ENCODE measurements around the gene MAP2K4. TPM values are rescaled to one million over a fixed set of nuclear protein-coding genes. Genes with fewer than 3 reads are reported as not detected.
A peak's percentile ranks its signal among the peaks of the same experiment; 100 is the strongest.

MAP2K4 gene
- total and polyA plus RNA-seq, 2 of the 4 experiments (the other 2 are of a cell fraction) = 14.5 to 32.6 TPM

- H3K4me1 ChIP-seq (ENCODE audit: control insufficient read depth, insufficient read depth, low read length) = peaks cover 2% of the 10 kb centered on the region; the same call in 1 of the 2 replicates
- no peak overlapping the region for H4K8ac ChIP-seq (ENCODE audit: low read depth in 2 of 2, low read length in 2 of 2)
- no peak overlapping the region for H2AK9ac ChIP-seq (replicated peaks; ENCODE audit: low read depth, low read length, poor library complexity)
- ChIA-PET POLR2A (ENCODE audit: unreplicated experiment) (no interaction called here), CTCF (no interaction called here)
- no peaks in the 10 kb centered on the region for H3K27me3 ChIP-seq (ENCODE audit: control insufficient read depth, insufficient read depth, low read length)
- peaks cover 51 to 72% of the 10 kb centered on the region in 2 experiments for H3K79me1 ChIP-seq (ENCODE audit: low read depth in 1 of 2, low read length in 2 of 2)
- no peak overlapping the region for H3K4me3 ChIP-seq (ENCODE audit: insufficient read depth, low read depth, low read length)
- no peak overlapping the region for H3K27ac ChIP-seq (ENCODE audit: insufficient read depth, low read length)
- H4K5ac ChIP-seq (ENCODE audit: low read depth, low read length) = no peak overlapping the region
- H3K9ac ChIP-seq (ENCODE audit: low read depth, low read length) = no peak overlapping the region
- H2BK5ac ChIP-seq (ENCODE audit: low read depth, low read length, poor library complexity, severe bottlenecking) = peak overlapping the region; percentile 20
- dilution Hi-C loops (cut with HindIII; ENCODE audit: low sequenced_read_pairs, unreplicated experiment) = no loop called here
- WGBS, 2 experiments (ENCODE audit: extremely low coverage in 2 of 2, insufficient read length in 1 of 2) = no CpG with 5 or more reads among the region's 3 CpGs
- H3K56ac ChIP-seq (ENCODE audit: extremely low read depth, insufficient read depth, low read length) = no peak overlapping the region
- TF ChIP-seq CTCF (conservative IDR thresholded peaks at IDR 0.05; ENCODE audit: low read depth, low read length) (no peak), NFE2L2 (IDR thresholded peaks at IDR 0.05; ENCODE audit: low read depth, low read length) (no peak), FOS (IDR thresholded peaks at IDR 0.05; ENCODE audit: low read depth, low read length) (peak; percentile 88), RFX5 (IDR thresholded peaks at IDR 0.05; ENCODE audit: low read depth, low read length) (no peak), MAZ (IDR thresholded peaks at IDR 0.05; ENCODE audit: borderline replicate concordance, low read depth, low read length) (no peak), RCOR1 (IDR thresholded peaks at IDR 0.05; ENCODE audit: insufficient replicate concordance, low read length) (no peak), POLR2A (IDR thresholded peaks at IDR 0.05; ENCODE audit: low read depth, low read length) (no peak), MAFK (IDR thresholded peaks at IDR 0.05; ENCODE audit: low read depth, low read length) (peak; percentile 38; the same call in 1 of the 2 replicates), CEBPB (IDR thresholded peaks at IDR 0.05; ENCODE audit: low read depth, low read length) (no peak), USF2 (IDR thresholded peaks at IDR 0.05; ENCODE audit: low read depth, low read length) (no peak), RAD21 (IDR thresholded peaks at IDR 0.05; ENCODE audit: low read length) (no peak), ELK1 (IDR thresholded peaks at IDR 0.05; ENCODE audit: borderline replicate concordance, low read depth, low read length) (no peak), BHLHE40 (IDR thresholded peaks at IDR 0.05; ENCODE audit: low read depth, low read length) (no peak), SMC3 (IDR thresholded peaks at IDR 0.05; ENCODE audit: low read depth, low read length) (no peak), CHD1 (IDR thresholded peaks at IDR 0.05; ENCODE audit: low read depth, low read length) (no peak), MXI1 (IDR thresholded peaks at IDR 0.05; ENCODE audit: borderline replicate concordance, low read depth, low read length) (no peak)
- no peak overlapping the region for H2AK5ac ChIP-seq (ENCODE audit: low read depth, low read length)
- H2BK20ac ChIP-seq (ENCODE audit: low read depth, low read length) = no peak overlapping the region
- no peak overlapping the region for H2BK15ac ChIP-seq (ENCODE audit: low read depth, low read length)
- intact Hi-C loops (cut with micrococcal nuclease) = loop anchor here (5.0 kb wide), 1 partner anchor 66 kb away; no protein-coding TSS in a partner anchor
- H3K9me3 ChIP-seq (ENCODE audit: control insufficient read depth, insufficient read depth, low read length) = no peaks in the 10 kb centered on the region
- H3K4ac ChIP-seq (ENCODE audit: low read depth, low read length) = no peak overlapping the region
- H3K36me3 ChIP-seq (ENCODE audit: control insufficient read depth, insufficient read depth, low read length) = no peaks in the 10 kb centered on the region
- in situ Hi-C loops (cut with MboI; ENCODE audit: low sequenced_read_pairs) = no loop called here
- ATAC-seq (ENCODE audit: low read depth) (peak; percentile 83), DNase-seq (peak; percentile 87)
- no TSS peak for BruUV-seq (replicated peaks)
- H2BK120ac ChIP-seq (ENCODE audit: low read depth, low read length) = no peak overlapping the region
- H2AFZ ChIP-seq (replicated peaks; ENCODE audit: low read length, poor library complexity) = no peak overlapping the region
- H3K23ac ChIP-seq (ENCODE audit: low read depth, low read length) = no peak overlapping the region
- no peak overlapping the region for H4K91ac ChIP-seq (ENCODE audit: insufficient read depth, low read depth, low read length)
- peaks cover 7% of the 10 kb centered on the region for H3K9me1 ChIP-seq (ENCODE audit: insufficient read depth, low read length)
- no peak overlapping the region for H3K18ac ChIP-seq (ENCODE audit: low read depth, low read length)
- H3K14ac ChIP-seq (replicated peaks; ENCODE audit: low read depth, low read length) = no peak overlapping the region
- H3K4me2 ChIP-seq (ENCODE audit: low read depth, low read length) = peak overlapping the region; percentile 64; the same call in 1 of the 2 replicates
- peaks cover 59% of the 10 kb centered on the region for H4K20me1 ChIP-seq (ENCODE audit: insufficient read depth, low read length)
These were observed 20.6 kb downstream of the MAP2K4 start for GRCh38 chr17:12041312-12041711.

All from IMR-90 (cell line).